ENCODE measurements around the gene NR4A2.

Gene NR4A2

GRCh38 chr2:156356014-156356754 is 23.7 kb upstream of the NR4A2 start:
- TF ChIP-seq ZSCAN4 (tag by site-specific recombination; IDR thresholded peaks at IDR 0.05) = no peak
- TF ChIP-seq ZNF202 (tag by site-specific recombination; IDR thresholded peaks at IDR 0.05; ENCODE audit: borderline replicate concordance) = no peak
- no peak for TF ChIP-seq ZBTB48 (tag by site-specific recombination; IDR thresholded peaks at IDR 0.05)
- no peak for TF ChIP-seq ZNF37A (tag by site-specific recombination; IDR thresholded peaks at IDR 0.05)
- no peak for TF ChIP-seq ZNF366 (tag by site-specific recombination; conservative IDR thresholded peaks at IDR 0.05)
- no peak for TF ChIP-seq ZNF639 (tag by site-specific recombination; IDR thresholded peaks at IDR 0.05)
- TF ChIP-seq PATZ1 (tag by site-specific recombination; IDR thresholded peaks at IDR 0.05) = no peak
- no peak for TF ChIP-seq FEZF1 (tag by site-specific recombination; IDR thresholded peaks at IDR 0.05)
- TF ChIP-seq GLI4 (tag by site-specific recombination; IDR thresholded peaks at IDR 0.05) = no peak
- ChIA-PET CTCF (no interaction called here), POLR2A (interaction anchor here (0.5 kb wide), 1 partner anchor 25 kb away, joined by 3 read pairs; no protein-coding TSS in a partner anchor)
- H3K4me1 ChIP-seq (ENCODE audit: control insufficient read depth, insufficient read depth, low read length) = no peaks in the 10 kb centered on the region
- no peaks in the 10 kb centered on the region for H3K36me3 ChIP-seq (ENCODE audit: control insufficient read depth in 2 of 2, insufficient read depth in 1 of 2, low read length in 2 of 2)
- no peak overlapping the region for H3K4me3 ChIP-seq (ENCODE audit: low read depth, low read length)
- no peak overlapping the region for H3K27ac ChIP-seq (ENCODE audit: extremely low read depth, low read depth, low read length)
- no peaks in the 10 kb centered on the region for H3K9me3 ChIP-seq (ENCODE audit: control insufficient read depth, insufficient read depth, low read depth, low read length)

- H3K36me3 ChIP-seq (ENCODE audit: control insufficient read depth in 2 of 2, insufficient read depth in 1 of 2, low read length in 2 of 2) = no peaks in the 10 kb centered on the region
- no peak overlapping the region for H3K27ac ChIP-seq (ENCODE audit: extremely low read depth, low read depth, low read length)
- TF ChIP-seq ZNF16 (tag by site-specific recombination; IDR thresholded peaks at IDR 0.05; ENCODE audit: low read depth) (no peak), ZNF501 (tag by site-specific recombination; IDR thresholded peaks at IDR 0.05) (no peak), ZNF623 (tag by site-specific recombination; IDR thresholded peaks at IDR 0.05) (no peak)
- no peak overlapping the region for H3K4me3 ChIP-seq (ENCODE audit: low read depth, low read length)
- CTCF ChIA-PET = no interaction called here
- no peaks in the 10 kb centered on the region for H3K4me1 ChIP-seq (ENCODE audit: control insufficient read depth, insufficient read depth, low read length)
- POLR2A ChIA-PET = no interaction called here
- H3K9me3 ChIP-seq (ENCODE audit: control insufficient read depth, insufficient read depth, low read depth, low read length) = no peaks in the 10 kb centered on the region
Measured at GRCh38 chr2:156352911-156353310, 20.4 kb upstream of the NR4A2 start.

GRCh38 chr2:156350374-156351142 is 18.0 kb upstream of the NR4A2 start:
- Histone ChIP-seq H3K27ac (ENCODE audit: extremely low read depth, low read depth, low read length) (no peak overlapping the region), H3K36me3 (ENCODE audit: control insufficient read depth in 2 of 2, insufficient read depth in 1 of 2, low read length in 2 of 2) (no peaks in the 10 kb centered on the region), H3K4me1 (ENCODE audit: control insufficient read depth, insufficient read depth, low read length) (no peaks in the 10 kb centered on the region), H3K4me3 (ENCODE audit: low read depth, low read length) (no peak overlapping the region), H3K9me3 (ENCODE audit: control insufficient read depth, insufficient read depth, low read depth, low read length) (no peaks in the 10 kb centered on the region)
- CTCF ChIA-PET = no interaction called here
- POLR2A ChIA-PET = no interaction called here
- TF ChIP-seq ZNF580 (tag by site-specific recombination; IDR thresholded peaks at IDR 0.05) = no peak
- TF ChIP-seq IKZF3 (tag by site-specific recombination; IDR thresholded peaks at IDR 0.05) = no peak
- TF ChIP-seq MEIS1 (CRISPR knock-in tag; IDR thresholded peaks at IDR 0.05; ENCODE audit: borderline replicate concordance) = no peak
- no peak for TF ChIP-seq ZBTB8A (tag by site-specific recombination; IDR thresholded peaks at IDR 0.05)
- no peak for TF ChIP-seq SCRT2 (tag by site-specific recombination; IDR thresholded peaks at IDR 0.05)
- no peak for TF ChIP-seq GLI4 (tag by site-specific recombination; IDR thresholded peaks at IDR 0.05)
- no peak for TF ChIP-seq SP7 (tag by site-specific recombination; IDR thresholded peaks at IDR 0.05)
- no peak for TF ChIP-seq ZNF596 (tag by site-specific recombination; IDR thresholded peaks at IDR 0.05)
- TF ChIP-seq ZNF366 (tag by site-specific recombination; conservative IDR thresholded peaks at IDR 0.05) = no peak
- TF ChIP-seq, protein P1, sequence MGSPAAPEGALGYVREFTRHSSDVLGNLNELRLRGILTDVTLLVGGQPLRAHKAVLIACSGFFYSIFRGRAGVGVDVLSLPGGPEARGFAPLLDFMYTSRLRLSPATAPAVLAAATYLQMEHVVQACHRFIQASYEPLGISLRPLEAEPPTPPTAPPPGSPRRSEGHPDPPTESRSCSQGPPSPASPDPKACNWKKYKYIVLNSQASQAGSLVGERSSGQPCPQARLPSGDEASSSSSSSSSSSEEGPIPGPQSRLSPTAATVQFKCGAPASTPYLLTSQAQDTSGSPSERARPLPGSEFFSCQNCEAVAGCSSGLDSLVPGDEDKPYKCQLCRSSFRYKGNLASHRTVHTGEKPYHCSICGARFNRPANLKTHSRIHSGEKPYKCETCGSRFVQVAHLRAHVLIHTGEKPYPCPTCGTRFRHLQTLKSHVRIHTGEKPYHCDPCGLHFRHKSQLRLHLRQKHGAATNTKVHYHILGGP (tag by site-specific recombination; IDR thresholded peaks at IDR 0.05) = no peak
- no peak for TF ChIP-seq ZNF140 (tag by site-specific recombination; IDR thresholded peaks at IDR 0.05)
- no peak for TF ChIP-seq EGR2 (tag by site-specific recombination; IDR thresholded peaks at IDR 0.05; ENCODE audit: low read depth)
- no peak for TF ChIP-seq OVOL3 (tag by site-specific recombination; IDR thresholded peaks at IDR 0.05)
- TF ChIP-seq ZNF76 (tag by site-specific recombination; IDR thresholded peaks at IDR 0.05; ENCODE audit: borderline replicate concordance, low read depth) = no peak
- TF ChIP-seq TRIM28 (IDR thresholded peaks at IDR 0.05; ENCODE audit: borderline replicate concordance, low read length) = no peak
- no peak for TF ChIP-seq ZBTB48 (tag by site-specific recombination; IDR thresholded peaks at IDR 0.05)
